Astrocyte (in vitro differentiated cells and primary cell): ENCODE results near the gene GRID2.

Experiments used
- EZH2 ChIP-seq: IDR thresholded peaks from 2 replicates; pipeline ENCODE4 v1.6.1; 2012; ENCODE audit warnings: mild to moderate bottlenecking, low read length, inconsistent platforms; ENCODE audit not compliant: insufficient read depth
- TF ChIP-seq, protein P1 (sequence below): IDR thresholded peaks from 2 replicates; pipeline ENCODE4 v1.5.1; 2011; ENCODE audit warnings: low read depth, mild to moderate bottlenecking, inconsistent platforms, low read length, moderate library complexity; ENCODE audit not compliant: insufficient read depth

DNA sequence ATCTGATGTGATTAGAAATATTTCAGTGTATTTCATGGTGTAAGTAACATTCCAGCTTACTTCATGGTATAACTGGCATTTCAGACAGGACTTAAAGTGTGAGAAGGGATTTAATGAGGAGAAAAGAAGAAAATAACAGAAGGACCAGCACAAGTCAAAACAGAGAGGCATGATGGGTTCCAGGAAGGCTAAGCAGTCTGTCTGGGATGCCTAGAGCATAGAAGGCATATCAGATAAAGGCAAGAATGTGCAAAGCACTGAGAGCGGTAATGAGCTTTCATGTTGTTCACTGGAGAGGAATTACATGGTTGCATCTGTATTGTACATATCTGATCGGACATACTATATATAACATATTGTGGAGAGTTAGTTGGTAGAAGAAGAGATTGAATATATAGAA, 54.2 kb downstream of the GRID2 start:
- TF ChIP-seq, protein P1, sequence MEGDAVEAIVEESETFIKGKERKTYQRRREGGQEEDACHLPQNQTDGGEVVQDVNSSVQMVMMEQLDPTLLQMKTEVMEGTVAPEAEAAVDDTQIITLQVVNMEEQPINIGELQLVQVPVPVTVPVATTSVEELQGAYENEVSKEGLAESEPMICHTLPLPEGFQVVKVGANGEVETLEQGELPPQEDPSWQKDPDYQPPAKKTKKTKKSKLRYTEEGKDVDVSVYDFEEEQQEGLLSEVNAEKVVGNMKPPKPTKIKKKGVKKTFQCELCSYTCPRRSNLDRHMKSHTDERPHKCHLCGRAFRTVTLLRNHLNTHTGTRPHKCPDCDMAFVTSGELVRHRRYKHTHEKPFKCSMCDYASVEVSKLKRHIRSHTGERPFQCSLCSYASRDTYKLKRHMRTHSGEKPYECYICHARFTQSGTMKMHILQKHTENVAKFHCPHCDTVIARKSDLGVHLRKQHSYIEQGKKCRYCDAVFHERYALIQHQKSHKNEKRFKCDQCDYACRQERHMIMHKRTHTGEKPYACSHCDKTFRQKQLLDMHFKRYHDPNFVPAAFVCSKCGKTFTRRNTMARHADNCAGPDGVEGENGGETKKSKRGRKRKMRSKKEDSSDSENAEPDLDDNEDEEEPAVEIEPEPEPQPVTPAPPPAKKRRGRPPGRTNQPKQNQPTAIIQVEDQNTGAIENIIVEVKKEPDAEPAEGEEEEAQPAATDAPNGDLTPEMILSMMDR: no peak
- TF ChIP-seq EZH2: no peak
